Activated CD4-positive, alpha-beta T cell treated with anti-CD3 and anti-CD28 coated beads, Interleukin-10, Interleukin-2, amounts not matched to agents 100 ng/mL and 50 ng/mL, durations not matched to agents 16 hours and 8 hours (primary cell): Measurements from ENCODE around the gene FAM219A.
A peak's percentile ranks its signal among the peaks of the same experiment; 100 is the strongest.
"Not testable (repeated sequence)": the region's sequence is repeated elsewhere in the genome, so short reads cannot be mapped to it uniquely, and the experiment has no call there.

Source experiments
- DNase-seq: peaks from one replicate; pipeline ENCODE4 v3.0.0-alpha.2; 2020

Gene FAM219A

DNA sequence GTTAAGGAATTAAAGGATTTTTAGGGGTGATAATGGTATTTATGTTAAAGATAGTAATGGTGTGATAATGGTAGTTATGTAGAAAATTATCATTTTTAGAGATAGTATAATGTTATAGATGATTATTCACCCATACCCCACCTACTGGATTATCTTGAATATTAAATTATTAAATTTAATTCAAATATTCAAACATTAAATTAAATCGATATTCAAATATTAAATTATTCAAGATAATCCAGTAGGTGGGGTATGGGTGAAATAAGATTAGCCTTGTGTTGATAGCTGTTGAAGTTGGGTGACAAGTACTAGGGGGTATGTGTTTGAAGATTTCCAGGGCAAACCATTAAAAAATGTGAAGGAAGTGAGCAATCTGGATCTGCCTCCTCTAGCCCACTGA, 15.6 kb downstream of the FAM219A start:
- DNase-seq: no peak

DNA sequence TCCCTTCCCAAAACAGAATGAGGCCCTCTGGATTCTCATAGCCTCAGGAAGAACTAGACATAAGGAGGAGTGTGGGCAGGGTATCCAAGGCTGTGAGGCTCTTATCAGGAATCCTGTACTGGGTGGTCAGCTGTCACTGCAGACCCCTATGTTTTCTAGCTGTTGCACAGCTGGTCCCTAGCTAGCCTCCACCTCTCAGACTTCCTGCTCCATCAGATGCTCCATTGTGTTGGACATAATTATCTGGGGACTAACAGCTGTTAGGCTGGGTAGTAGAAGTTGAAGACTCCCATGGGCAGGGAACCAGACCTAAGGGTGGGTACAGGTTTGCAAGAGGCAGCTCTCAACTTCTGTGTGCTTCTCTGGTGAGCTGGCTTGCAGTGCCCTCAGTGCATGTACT, 18.4 kb downstream of the FAM219A start:
- DNase-seq: no peak

DNA sequence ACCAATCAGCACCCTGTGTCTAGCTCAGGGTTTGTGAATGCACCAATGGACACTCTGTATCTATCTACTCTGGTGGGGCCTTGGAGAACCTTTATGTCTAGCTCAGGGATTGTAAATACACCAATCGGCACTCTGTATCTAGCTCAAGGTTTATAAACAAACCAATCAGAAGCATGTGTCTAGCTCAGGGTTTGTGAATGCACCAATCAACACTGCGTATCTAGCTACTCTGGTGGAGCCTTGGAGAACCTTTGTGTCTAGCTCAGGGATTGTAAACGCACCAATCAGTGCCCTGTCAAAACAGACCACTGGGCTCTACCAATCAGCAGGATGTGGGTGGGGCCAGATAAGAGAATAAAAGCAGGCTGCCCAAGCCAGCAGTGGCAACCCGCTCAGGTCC, 19.9 kb downstream of the FAM219A start:
- DNase-seq: not testable (repeated sequence)

DNA sequence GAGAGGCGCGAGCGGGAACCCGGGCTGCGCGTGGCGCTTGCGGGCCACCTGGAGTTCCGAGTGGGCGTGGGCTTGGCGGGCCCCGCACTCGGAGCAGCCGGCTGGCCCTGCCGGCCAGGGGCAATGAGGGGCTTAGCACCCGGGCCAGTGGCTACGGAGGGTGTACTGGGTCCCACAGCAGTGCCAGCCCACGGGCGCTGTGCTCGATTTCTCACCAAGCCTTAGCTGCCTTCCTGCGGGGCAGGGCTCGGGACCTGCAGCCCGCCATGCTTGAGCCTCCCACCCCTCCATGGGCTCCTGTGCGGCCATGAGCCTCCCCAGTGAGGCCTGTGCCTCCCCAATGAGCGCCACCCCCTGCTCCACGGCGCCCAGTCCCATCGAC, 20.5 kb downstream of the FAM219A start:
- not testable (repeated sequence) for DNase-seq

DNA sequence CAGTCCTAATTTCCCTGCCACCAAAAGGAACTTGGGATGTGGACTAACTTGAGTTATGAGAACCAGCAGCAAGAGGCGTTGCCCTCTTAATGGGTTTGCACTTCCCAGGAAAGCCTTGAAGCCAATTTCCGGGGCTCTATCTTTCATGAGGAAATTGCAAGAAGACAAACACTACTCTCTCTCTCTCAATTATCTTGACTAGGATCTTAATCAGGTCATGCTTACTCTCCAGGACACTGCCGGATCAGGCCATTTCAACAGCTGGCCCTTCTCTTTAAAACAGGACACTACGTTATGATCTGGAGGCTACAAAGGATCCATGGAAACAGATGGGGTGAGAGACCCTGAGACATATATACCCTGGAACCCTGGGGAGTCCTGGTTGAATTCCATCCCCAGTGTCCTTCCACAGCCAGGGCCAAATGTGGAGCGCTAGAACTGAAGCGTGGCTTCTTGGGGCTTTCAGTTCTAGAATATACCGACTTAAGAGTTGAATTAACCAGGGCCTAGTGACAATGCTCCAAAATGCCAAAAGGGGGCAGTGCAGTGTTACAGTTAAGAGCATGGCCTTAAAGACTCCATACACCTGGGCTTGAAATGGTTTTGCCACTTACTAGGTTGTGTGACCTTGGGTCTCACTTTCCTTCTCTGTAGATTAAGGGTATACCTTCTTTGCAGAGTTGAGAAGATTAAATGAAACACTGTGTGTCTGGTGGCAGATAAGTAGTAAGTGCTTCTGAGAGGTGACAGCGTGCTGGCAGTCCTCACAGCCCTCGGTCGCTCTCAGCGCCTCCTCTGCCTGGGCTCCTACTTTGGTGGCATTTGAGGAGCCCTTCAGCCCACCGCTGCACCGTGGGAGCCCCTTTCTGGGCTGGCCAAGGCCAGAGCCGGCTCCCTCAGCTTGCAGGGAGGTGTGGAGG, 21.1 kb downstream of the FAM219A start:
- peak; percentile 72 for DNase-seq

DNA sequence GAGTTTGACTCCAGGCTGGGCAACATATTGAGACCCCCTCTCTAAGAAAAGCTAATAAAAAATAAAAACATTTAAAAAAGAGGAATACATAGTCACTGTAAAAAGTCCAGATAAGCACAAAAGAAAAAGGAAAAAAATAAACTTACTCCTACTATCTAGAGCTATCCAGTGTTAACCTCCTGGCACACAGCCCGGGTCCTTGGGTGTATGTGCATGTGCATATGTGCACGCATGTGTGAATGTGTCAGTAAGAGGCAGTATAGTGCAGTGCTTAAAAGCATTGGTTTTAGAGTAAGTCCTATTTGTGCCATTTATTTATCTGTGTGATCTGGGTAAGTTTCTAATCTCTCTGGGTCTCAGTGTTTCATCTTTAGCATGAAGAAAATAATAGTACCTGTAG, 26.7 kb downstream of the FAM219A start:
- DNase-seq: no peak

DNA sequence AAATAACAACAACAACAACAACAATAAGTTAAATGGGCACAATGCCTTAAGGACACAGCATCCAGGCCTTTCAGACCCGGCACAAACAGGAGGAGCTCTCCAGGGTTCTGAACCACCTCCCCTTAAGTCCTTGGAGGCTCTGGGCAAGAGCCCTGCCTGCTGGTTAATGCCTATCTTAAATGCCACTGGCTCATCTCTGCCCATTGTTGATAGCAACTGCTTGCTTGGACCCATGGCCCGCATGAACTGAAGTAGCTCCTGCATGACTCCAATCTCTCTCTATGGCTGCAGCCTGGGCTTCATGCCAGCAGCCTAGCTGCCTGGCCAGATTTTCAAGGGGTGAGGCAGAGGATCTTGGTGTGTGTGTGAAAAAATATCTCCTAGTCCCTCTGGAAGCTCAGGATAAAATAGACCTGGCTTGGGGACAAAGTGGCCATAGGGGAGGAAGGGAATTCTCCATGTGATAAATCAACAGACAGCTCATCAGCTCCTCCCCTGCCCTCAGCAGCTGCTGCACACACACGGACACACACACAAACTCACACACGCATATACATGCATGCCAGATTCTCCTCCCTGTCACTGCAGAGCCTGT, 27.4 kb downstream of the FAM219A start:
- DNase-seq: peak; percentile 16

DNA sequence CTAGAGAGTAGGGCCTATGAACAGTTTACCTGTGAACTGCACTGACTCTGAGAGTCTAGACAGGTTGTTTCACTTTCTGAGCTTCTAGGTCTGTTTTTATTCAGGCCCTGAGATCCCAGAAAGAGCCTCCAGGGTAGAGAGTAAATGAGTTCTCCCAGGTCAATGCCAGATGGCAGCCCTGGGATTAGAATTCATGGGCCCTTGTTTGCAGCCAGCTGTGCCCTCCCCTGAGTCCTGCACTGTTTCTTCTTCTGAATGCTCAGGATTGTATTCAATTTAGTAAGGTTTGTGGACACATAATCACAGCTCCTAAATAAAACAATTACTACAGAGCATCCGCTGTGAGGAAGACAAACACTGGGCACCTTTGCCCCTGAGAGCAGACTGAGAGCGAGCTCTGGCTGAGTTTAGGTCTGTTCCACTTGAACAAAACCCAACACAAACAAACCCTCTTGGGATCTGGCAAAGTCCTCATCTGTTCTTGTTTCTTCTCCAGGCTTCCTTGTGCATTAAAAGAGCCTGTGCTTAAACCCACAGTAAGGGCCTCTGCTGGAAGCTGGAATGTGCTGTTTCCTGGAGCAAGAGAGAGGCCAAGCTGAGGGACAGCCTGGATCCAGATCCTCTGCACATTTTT, 29.9 kb downstream of the FAM219A start:
- DNase-seq: no peak

DNA sequence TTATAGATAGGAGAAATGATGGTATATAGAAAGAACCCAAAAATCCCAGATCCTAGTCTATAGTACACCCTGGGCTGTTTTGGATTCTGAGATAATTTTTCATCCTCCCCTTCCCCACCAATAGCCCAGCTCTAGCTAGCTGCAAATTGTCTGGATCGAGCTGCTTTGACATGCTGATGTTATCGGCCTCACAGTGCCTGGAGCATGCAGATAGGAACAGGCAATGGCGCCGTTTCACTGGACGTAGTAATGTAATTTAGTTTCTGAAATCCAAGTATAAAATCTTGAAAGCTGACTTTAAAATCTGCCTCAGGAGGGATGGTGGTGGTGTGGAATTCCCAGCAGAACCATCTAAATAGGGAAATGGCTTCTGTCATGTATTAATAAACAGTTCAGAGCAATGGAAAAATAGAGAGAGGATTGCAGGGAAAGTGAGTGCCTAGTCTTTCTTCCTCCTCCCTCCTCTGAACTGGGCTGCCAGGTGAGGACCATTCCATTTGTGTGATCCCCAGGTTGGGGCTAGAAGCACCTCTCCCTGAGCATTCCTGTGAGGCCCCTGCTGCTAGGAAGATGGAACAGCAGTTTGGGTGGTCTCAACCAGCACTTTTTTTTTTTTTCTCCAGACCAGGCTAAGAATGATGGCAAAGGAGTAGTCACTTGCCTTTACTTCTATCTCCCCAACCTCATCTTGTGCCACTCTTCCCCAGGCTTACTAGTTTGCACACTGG, 31.9 kb downstream of the FAM219A start:
- DNase-seq: no peak

DNA sequence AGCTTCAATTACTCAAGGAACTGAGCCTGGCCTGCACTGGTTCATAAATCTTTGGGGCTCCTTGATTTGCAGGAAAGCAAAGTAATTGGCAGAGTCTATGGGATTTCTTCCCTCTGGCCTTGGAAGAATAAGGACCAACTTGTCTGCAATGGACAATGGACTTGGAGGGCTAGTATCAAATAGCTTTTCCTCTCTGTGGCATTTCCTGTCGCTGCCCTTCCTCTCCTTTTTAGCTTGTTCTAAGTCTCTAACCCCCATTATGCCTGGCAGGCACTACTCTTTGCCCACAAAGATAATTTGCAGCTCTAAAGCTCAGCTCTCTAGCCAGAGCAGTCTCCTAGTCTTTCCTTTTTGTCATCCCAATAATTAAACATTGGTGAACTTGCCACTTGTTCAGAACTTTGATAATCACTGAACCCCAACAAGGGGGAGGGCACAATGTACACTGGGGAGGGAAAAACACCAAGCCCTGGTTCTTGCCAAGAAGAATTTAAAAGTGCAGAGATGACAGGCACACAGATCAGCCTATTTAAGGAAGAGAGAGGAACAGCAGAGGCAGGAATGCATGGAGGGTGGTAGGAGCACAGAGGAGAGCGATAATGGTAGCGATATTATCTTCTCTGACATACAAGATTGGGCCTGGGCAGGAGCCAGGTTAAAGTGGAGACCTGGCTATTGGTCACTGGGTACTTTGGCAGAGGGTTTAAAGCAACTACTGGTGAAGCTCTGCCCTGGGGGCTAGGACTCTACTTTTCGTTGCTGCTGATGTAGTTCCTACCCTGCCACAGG, 38.5 kb downstream of the FAM219A start:
- no peak for DNase-seq

DNA sequence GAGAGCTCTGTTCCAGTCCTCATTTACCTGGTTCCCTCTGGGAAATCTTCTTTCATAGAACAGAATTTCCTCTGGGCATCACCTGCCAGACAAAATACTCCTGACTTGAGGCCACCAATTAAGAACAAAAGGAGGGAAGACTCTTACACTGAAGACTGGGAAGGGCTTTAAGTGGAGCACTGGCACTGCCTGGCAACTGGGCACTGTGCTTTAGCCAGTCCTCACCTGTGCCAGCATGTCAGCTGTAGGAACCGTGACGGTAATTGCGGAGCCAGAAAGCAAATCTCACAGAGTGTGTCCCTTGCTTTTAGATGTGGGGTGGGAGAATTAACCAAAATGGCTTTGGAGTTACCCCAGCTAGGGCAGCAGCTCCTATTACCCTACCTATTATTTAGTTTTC, 40.6 kb downstream of the FAM219A start:
- DNase-seq: no peak

DNA sequence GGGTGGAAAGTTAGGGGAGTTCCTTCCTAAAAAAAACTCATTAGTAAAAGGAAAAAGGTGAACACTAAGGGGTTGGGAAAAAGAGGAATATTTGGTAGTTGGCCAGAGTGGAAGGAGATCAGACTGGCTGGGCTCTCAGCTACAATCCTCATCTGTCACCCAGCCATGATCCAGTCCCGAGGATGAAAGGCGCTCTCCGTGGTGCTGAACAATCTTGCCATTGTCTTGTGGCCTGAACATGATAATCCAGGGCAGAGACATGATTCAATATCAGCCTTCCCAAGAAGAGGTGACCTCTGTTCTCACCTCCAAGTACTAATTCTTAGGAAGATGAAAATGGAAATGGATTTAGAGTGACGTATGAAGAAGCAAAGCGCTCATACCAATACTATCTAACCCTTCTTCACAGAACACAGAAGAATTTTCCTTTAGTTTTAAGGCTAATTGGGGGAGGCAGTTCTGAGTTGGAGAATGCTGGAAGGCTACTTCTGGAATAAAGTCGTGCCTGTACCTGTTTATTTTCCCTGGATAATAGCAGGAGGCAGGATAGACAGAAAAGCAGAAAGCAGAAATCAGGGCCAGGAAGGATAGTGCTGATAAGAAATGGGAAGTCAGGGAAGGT, 45.0 kb downstream of the FAM219A start:
- peak; percentile 23 for DNase-seq

DNA sequence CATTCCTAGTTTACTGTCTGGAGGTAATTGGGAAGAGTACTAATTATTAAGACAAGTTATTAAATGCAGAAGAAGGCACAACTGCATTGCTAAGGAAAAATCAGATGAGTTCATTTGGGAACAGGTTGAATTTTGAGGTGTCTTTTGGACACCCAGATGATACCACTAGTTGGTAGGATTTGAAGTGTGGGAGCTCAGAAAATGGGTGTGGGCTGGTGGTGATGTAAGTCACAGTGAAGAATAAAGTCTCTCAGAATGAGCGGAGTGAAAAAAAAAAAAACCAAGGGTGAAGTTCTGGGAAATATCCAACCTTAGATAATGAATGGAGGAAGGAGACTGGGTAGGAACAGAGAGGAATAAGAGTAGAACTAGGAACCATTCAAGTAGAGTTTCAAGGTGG, 46.0 kb downstream of the FAM219A start:
- no peak for DNase-seq

DNA sequence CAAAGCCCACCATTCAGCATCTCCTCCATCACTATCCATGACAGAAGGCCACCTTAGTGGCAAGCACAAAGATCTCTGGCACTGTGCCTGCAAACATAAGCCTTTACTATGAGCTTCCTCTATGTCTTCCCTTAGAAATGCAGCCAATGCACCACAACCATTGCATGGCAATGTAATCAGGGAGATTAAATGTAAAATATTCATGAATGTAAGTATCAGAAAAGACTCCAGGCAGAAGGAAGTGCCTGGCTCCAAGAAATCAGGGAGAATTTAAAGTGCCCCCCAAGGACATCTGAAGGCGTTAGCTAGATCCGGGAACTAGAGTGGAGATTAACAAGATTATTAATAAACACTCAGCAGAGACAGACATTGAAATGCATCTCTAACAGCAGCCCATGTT, 49.2 kb downstream of the FAM219A start:
- no peak for DNase-seq

DNA sequence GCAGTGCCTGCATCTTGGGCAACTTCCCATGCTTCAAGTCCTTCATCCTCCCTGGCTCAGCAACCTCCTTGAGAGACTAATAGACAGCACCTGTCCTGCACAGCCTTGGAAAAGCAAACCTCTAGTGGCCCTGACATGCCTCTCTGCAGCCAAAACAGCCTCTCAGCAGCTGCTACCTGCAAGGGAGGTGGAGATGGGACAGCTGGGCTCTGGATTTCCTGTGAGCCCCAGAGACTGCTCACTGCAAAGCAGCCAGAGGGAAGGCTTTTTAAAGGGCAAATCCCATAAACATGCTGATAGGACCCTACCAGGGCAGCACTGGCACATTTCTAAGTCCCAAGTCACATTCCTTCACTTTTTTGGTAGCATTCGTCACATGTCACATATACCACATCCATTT, 50.2 kb downstream of the FAM219A start:
- no peak for DNase-seq

DNA sequence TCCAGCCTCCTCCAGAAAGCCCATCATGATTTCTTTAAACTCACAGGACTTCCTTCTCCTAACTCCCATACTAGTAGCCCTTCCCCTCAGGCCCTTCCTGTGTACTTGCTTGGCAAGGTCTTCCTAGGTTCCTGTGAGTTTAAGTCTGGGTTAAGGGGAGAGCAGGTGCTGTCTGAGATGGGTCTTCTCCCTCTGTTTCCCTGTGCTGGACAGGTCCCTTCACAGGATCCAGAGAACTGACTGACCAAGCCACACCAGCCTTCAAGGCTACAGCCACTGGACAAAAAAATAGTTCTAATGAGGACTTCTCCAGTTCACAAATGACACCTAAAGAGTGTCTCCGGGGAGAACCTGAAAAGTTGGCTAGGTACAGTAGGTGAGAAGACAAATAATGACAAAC, 52.2 kb downstream of the FAM219A start:
- DNase-seq: no peak

DNA sequence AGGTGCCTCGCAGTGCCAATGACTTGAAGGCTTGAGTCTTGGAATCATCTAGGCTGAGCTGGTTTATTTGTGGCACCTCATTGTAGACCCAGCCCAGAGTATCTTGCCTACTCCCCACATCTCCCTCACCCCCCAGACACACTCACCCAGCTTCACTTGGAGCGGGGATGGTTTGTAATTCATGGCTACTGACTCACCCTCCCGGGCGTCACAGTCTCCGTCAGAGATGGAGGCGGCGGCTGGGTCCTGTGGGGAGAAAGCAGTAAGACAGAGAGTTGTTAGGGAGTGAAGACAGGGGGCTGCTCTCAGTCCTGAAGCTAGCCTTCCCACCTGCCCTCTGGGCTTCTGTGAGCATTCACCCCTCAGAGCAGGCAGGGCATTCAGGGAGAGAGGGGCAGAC, 52.7 kb downstream of the FAM219A start:
- no peak for DNase-seq

DNA sequence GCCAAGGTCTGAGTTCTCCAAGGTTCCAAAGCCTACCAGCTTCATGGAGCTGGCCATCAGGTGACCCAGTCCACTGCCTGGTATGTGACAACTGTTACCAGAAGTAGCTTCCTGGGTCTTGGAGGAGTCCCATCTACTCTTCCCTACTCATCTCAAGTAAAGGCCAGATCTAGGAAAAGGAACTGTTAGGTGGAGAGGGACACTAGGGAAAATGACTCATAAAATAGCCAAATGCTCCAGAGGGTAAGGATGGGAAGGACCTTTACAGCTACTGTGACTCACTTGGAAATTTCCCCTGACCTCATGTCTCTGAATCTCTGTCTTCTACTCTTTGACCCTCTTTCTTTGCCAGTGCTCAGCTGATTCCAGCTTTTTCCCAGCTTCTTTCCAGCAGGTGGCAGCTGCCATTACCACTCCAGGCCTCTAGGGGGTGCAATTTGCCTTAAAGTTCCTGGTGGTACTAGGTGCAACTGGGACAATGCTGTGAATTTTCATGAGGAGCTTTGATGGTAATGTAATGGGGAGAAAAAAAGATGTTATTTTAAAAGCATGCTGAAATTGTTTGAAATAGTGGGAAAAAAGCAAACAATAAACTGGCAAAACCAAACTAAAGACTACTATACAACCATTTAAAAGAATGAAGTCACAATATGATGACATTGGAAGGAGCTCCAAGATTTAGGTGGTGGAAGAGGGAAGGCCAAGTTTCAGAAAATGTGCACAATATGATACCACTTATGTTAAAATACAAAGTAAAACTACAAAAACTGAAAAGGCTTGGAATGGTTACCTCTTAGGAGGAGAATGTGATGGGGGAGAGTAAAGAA, 54.6 kb downstream of the FAM219A start:
- peak; percentile 57 for DNase-seq

DNA sequence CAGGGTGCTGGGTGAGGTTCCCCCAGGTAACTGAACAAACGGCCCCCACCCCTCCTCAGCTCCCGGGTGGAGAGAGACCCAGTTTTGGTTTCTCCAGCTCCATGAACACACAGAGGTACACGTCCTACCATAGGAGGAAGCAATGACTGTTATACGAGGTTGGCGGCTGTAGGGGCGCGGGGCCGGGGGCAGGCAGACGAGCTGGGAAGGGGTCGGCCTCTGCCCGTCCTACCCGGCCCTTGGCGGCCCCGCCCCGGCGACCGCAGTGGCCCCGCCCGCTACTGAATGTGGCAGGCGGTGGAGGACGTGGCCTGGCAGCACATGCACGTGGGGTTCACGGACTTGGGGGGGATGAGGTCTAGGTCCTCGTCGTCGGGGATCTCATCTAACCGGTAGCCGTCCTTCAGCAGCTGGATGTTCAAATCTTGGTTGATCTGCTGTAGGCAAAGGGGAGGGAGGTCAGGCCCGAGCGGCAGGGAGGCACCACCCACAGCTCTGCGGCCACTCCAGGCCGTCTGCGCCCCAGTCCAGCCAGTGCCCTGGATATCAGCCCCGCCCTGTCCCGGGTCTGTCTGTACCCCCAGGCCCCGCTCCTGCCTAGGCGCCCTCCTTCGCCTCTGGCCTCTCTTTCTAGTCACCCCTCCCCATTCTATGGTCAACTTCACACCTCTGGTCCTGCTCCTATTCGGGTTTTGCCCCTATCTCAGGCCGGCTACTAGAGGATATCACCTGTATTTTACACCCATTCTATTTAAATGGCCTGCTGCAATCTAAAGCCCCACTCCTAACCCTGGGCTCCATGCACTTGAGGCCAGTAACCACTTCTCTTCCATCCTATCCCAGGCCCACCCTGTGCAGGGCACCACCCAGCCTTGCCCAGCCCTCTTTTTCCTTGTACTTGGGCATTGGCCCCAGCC, 57.4 kb downstream of the FAM219A start:
- no peak for DNase-seq

DNA sequence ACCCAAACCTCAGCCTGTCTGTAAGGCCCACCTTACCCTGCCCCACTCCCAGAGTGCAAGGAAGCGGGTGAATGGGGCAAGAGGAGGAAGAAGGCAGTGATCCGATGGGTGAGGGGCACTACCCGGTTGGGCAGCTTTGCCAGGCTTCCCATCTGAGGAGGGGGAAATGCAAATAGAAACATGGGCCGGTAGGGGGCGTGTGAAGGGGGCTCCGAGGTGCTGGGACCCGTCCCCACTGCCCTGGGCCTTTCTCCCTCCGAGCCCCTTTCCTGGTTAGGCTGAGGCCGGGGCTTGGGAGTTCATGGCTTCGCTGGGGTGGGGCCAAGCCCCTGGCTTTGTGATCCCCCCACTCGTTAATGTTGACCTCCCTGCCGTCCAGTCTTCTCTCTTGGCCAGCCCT, 58.1 kb downstream of the FAM219A start:
- DNase-seq: no peak
